Esophagus squamous epithelium (tissue), 5 donors: ENCODE data around the gene IKBKE. TPM values are rescaled to one million over a fixed set of nuclear protein-coding genes. Genes with fewer than 3 reads are reported as not detected.

Experiments used
- DNase-seq: peaks from one replicate; lab custom pipeline; 2025; lab: John Stamatoyannopoulos, UW
- H3K27ac ChIP-seq, 4 donors: fragments of 200-600 bp; sonication (generic); one replicate each; pipeline ENCODE4 v1.5.1; 2016 to 2019; ENCODE audit warnings: mild to moderate bottlenecking in 1 of 4
- H3K27me3 ChIP-seq, 4 donors: fragments of 200-600 bp; sonication (generic); 1 replicate in 3 of 4; 2 replicates in 1 of 4; pipeline versions ENCODE4 v1.5.1 to v1.6.0; 2017 to 2021; ENCODE audit warnings: antibody characterized with exemption in 1 of 4
- H3K36me3 ChIP-seq, 3 donors: fragments of 200-600 bp; sonication (generic); one replicate each; pipeline ENCODE4 v1.5.1; 2016 to 2019
- H3K4me1 ChIP-seq, 3 donors: fragments of 200-600 bp; sonication (generic); one replicate each; pipeline ENCODE4 v1.5.1; 2017 to 2019
- H3K4me3 ChIP-seq, 4 donors: fragments of 200-600 bp; sonication (generic); 1 replicate in 3 of 4; 2 replicates in 1 of 4; pipeline ENCODE4 v1.5.1; 2016 to 2019; ENCODE audit warnings: mild to moderate bottlenecking in 2 of 4, moderate library complexity in 1 of 4
- H3K9me3 ChIP-seq, 3 donors: fragments of 200-600 bp; sonication (generic); one replicate each; pipeline ENCODE4 v1.5.1; 2016 to 2019
- POLR2A ChIP-seq, 4 donors: fragments of 450-650 bp; IDR thresholded peaks; one replicate each; pipeline ENCODE4 v1.6.1; 2017; ENCODE audit warnings: antibody characterized with exemption in 4 of 4, mild to moderate bottlenecking in 4 of 4, moderate library complexity in 3 of 4
- WGBS, 2 donors: methylation state at CpG; one replicate each; pipeline ENCODE4 v1.1.5; 2018; 5-methylcytosine and 5-hydroxymethylcytosine counted together
- intact Hi-C: fragments of 100-400 bp; cut with DNase I; formaldehyde crosslinking; loops from one replicate; pipeline ENCODE4 v1.15.0; 2022
- total RNA-seq, 4 donors: library from RNA; depleted of rRNA; stranded (reverse); fragments of >200 nt; gene quantifications; one replicate each; pipeline ENCODE4 v1.1.0, GENCODE V29; 2016
- TF ChIP-seq, protein P1 (sequence below), 6 experiments: fragments of 450-650 bp in 4 of 6; fragments of 200-600 bp in 2 of 6; sonication (generic) in 2 of 6; IDR thresholded peaks; one replicate each; pipeline ENCODE4 v1.5.1; 2016 to 2019; ENCODE audit warnings: antibody characterized with exemption in 6 of 6, mild to moderate bottlenecking in 4 of 6, moderate library complexity in 4 of 6
- donor health status: DM: yes; HTN: yes; CAD: no.

Gene IKBKE
- total RNA-seq, 4 donors from 2014 or later: 12.6 to 23.7 (median 18.1) TPM

- H3K4me1 ChIP-seq: peaks cover 13 to 69% (median 22%) of the 10 kb centered on the region in 3 donors
- no peak overlapping the region for H3K4me3 ChIP-seq
- WGBS, 2 donors: 79% methylated on average over 2 to 4 of the region's 4 CpGs
- intact Hi-C loops: no loop called here
- H3K27ac ChIP-seq: no peak overlapping the region
- H3K36me3 ChIP-seq: peaks cover 0 to 45% (median 0%) of the 10 kb centered on the region in 3 donors
- H3K9me3 ChIP-seq: no peaks in the 10 kb centered on the region
- no peak for DNase-seq
- no peaks in the 10 kb centered on the region for H3K27me3 ChIP-seq
- TF ChIP-seq POLR2A (IDR thresholded peaks at IDR 0.05): no peak
- TF ChIP-seq, protein P1, sequence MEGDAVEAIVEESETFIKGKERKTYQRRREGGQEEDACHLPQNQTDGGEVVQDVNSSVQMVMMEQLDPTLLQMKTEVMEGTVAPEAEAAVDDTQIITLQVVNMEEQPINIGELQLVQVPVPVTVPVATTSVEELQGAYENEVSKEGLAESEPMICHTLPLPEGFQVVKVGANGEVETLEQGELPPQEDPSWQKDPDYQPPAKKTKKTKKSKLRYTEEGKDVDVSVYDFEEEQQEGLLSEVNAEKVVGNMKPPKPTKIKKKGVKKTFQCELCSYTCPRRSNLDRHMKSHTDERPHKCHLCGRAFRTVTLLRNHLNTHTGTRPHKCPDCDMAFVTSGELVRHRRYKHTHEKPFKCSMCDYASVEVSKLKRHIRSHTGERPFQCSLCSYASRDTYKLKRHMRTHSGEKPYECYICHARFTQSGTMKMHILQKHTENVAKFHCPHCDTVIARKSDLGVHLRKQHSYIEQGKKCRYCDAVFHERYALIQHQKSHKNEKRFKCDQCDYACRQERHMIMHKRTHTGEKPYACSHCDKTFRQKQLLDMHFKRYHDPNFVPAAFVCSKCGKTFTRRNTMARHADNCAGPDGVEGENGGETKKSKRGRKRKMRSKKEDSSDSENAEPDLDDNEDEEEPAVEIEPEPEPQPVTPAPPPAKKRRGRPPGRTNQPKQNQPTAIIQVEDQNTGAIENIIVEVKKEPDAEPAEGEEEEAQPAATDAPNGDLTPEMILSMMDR (IDR thresholded peaks at IDR 0.05): no peak
Observed at GRCh38 chr1:206537141-206537540, 66.9 kb downstream of the IKBKE start.

DNA sequence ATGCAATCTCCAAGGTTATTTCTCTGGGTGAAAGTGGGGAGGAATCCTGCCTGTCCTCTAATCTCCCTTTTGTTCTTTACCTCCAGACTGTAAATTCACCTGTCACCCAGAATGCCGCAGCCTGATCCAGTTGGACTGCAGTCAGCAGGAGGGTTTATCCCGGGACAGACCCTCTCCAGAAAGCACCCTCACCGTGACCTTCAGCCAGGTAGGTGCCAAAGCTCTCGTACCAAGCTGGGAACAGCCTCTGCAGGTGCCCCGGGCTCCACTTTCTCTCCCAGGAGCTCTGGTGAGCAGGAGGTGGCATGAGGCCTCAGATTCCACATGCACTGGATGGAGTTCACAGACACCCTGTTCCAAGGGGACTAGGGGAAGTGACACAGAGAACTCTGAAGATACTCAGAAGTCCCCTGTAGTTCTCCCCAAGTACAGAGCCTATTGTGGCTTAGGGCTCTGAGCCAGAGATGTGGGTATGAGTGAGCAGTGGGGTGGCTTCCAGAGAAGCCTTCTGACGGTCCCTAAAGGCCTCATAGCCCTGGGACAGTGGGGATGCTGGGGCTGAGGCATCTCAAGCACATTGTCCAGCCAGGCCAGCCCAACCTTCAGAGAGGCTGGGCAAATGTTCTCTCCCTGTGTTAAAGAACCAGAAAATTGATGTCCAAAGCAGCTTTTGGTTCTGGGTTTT is 68.0 kb downstream of the IKBKE start:
- H3K27ac ChIP-seq: no peak overlapping the region
- H3K9me3 ChIP-seq: no peaks in the 10 kb centered on the region
- WGBS, 2 donors: 57 to 58% methylated on average over 3 to 5 of the region's 6 CpGs
- intact Hi-C loops: no loop called here
- H3K4me1 ChIP-seq: peaks cover 13 to 62% (median 22%) of the 10 kb centered on the region in 3 donors
- no peak overlapping the region for H3K4me3 ChIP-seq
- no peaks in the 10 kb centered on the region for H3K27me3 ChIP-seq
- peaks cover 0 to 48% (median 0%) of the 10 kb centered on the region in 3 donors for H3K36me3 ChIP-seq
- no peak for DNase-seq
- TF ChIP-seq POLR2A (IDR thresholded peaks at IDR 0.05): no peak
- TF ChIP-seq, protein P1 (IDR thresholded peaks at IDR 0.05): no peak

GRCh38 chr1:206538901-206539640 is 68.8 kb downstream of the IKBKE start:
- H3K4me1 ChIP-seq: peaks cover 13 to 61% (median 22%) of the 10 kb centered on the region in 3 donors
- TF ChIP-seq POLR2A (IDR thresholded peaks at IDR 0.05): no peak
- TF ChIP-seq, protein P1 (IDR thresholded peaks at IDR 0.05): no peak
- 82% methylated on average over 10 of the region's 10 CpGs for WGBS, 2 donors
- H3K27ac ChIP-seq: peak overlapping the region in 2 of 4 donors; percentile 77 to 79
- intact Hi-C loops: no loop called here
- H3K9me3 ChIP-seq: no peaks in the 10 kb centered on the region
- no peak for DNase-seq
- no peaks in the 10 kb centered on the region for H3K27me3 ChIP-seq
- H3K4me3 ChIP-seq: no peak overlapping the region
- H3K36me3 ChIP-seq: peaks cover 0 to 50% (median 0%) of the 10 kb centered on the region in 3 donors

DNA sequence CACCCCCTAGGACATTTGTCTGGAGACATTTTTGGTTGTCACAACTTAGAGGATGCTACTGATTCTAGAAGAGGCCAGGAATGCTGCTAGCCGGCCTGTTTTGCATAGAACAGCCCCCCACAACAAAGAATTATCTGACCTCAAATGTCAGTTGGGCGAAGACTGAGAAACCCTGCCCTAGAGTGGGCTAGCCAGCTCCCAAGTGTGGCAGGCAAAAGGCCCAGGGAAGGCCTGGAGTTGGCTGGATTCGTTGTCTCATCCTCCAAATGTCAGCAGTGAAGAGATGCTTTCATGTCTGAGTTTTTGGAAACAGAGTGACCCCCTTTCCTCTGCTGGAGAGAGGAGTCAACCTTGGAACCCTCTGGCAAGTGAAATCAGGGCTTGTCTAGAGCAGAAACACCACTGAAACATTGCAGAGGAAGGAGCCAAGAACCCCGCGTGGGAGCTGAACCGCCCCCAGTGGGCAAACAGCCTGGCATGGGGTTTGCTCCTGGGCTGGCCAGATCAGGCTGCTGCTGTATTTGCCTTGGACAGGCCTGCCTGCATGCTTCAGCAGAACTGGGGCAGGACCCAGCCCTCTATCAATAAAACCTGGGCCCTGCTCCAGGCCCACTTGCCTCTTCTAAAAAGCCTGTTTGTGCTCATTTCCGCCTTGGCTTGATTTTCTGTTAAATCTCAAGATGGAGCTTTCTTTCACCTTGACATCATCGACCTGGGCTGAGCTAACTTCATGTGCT is 69.9 kb downstream of the IKBKE start:
- TF ChIP-seq, protein P1 (IDR thresholded peaks at IDR 0.05): no peak
- no peak for TF ChIP-seq POLR2A (IDR thresholded peaks at IDR 0.05)
- no peak for DNase-seq

More for the DNA sequence above, 69.9 kb downstream of the IKBKE start:
- Histone ChIP-seq H3K4me1 (peaks cover 13 to 66% (median 22%) of the 10 kb centered on the region in 3 donors), H3K27ac (peak overlapping the region; percentile 65 to 79 (median 78)), H3K9me3 (no peaks in the 10 kb centered on the region), H3K4me3 (no peak overlapping the region), H3K27me3 (no peaks in the 10 kb centered on the region), H3K36me3 (peaks cover 0 to 44% (median 0%) of the 10 kb centered on the region in 3 donors)
- intact Hi-C loops: loop anchor here (5.0 kb wide), 1 partner anchor 42 kb away; no protein-coding TSS in a partner anchor
- 35 to 67% methylated on average over 3 to 5 of the region's 8 CpGs for WGBS, 2 donors
